Loucy (cell line): Measurements from ENCODE around the gene POP4.

Experiments used
- H2AFZ ChIP-seq: fragments of 200-600 bp; sonication (generic); 2 replicates; pipeline ENCODE4 v1.6.0; 2016; ENCODE audit warnings: antibody characterized with exemption, mild to moderate bottlenecking, low read length, moderate library complexity
- H3F3A ChIP-seq: fragments of 200-600 bp; 2 replicates; pipeline ENCODE4 v1.6.0; 2016; ENCODE audit warnings: antibody characterized with exemption, low read depth, mild to moderate bottlenecking
- H3K27me3 ChIP-seq: fragments of 200-600 bp; sonication (generic); 2 replicates; pipeline ENCODE4 v1.6.1; 2014; ENCODE audit warnings: low read length, mild to moderate bottlenecking; ENCODE audit not compliant: insufficient read depth, poor library complexity, severe bottlenecking
- H3K36me3 ChIP-seq: fragments of 200-600 bp; sonication (generic); 2 replicates; pipeline ENCODE4 v1.6.1; 2016; ENCODE audit warnings: low read length; ENCODE audit not compliant: insufficient read depth
- H3K4me1 ChIP-seq: fragments of 200-600 bp; sonication (generic); 2 replicates; pipeline ENCODE4 v1.5.1; 2014; ENCODE audit warnings: low read length, mild to moderate bottlenecking; ENCODE audit not compliant: insufficient read depth, poor library complexity, severe bottlenecking
- H3K4me2 ChIP-seq: fragments of 200-600 bp; sonication (generic); 2 replicates; pipeline ENCODE4 v1.6.0; 2014; ENCODE audit warnings: antibody characterized with exemption, low read length, low read depth, mild to moderate bottlenecking; ENCODE audit not compliant: poor library complexity, severe bottlenecking
- H3K4me3 ChIP-seq: fragments of 200-600 bp; sonication (generic); 2 replicates; pipeline ENCODE4 v1.5.1; 2014; ENCODE audit warnings: low read length, mild to moderate bottlenecking, mixed read lengths; ENCODE audit not compliant: poor library complexity, severe bottlenecking
- H3K79me2 ChIP-seq: fragments of 200-600 bp; sonication (generic); 2 replicates; pipeline ENCODE4 v1.6.1; 2014; ENCODE audit warnings: low read length; ENCODE audit not compliant: insufficient read depth
- H3K9ac ChIP-seq: fragments of 200-600 bp; sonication (generic); 2 replicates; pipeline ENCODE4 v1.6.0; 2014; ENCODE audit warnings: mild to moderate bottlenecking, low read depth, low read length, moderate library complexity; ENCODE audit not compliant: poor library complexity, severe bottlenecking
- H3K9me2 ChIP-seq: fragments of 200-600 bp; sonication (generic); replicated peaks from 2 replicates; pipeline ENCODE4 v1.6.1; 2016; ENCODE audit warnings: low read depth, low read length, mixed read lengths
- H3K9me3 ChIP-seq: fragments of 200-600 bp; sonication (generic); 2 replicates; pipeline ENCODE4 v1.6.1; 2014; ENCODE audit warnings: mild to moderate bottlenecking, antibody characterized with exemption, low read length, low read depth; ENCODE audit not compliant: insufficient read depth
- H4K20me1 ChIP-seq: fragments of 200-600 bp; sonication (generic); 2 replicates; pipeline ENCODE4 v1.6.0; 2014; ENCODE audit warnings: antibody characterized with exemption, low read length, mild to moderate bottlenecking; ENCODE audit not compliant: insufficient read depth, poor library complexity, severe bottlenecking
- EZH2phosphoT487 ChIP-seq: fragments of 200-600 bp; IDR thresholded peaks from 2 replicates; pipeline ENCODE4 v1.6.1; 2018; ENCODE audit warnings: antibody characterized with exemption, mild to moderate bottlenecking, moderate library complexity, borderline replicate concordance
- TF ChIP-seq, protein P1 (sequence below): fragments of 200-600 bp; sonication (generic); conservative IDR thresholded peaks from 2 replicates; pipeline ENCODE4 v1.5.1; 2014; ENCODE audit warnings: mild to moderate bottlenecking, antibody characterized with exemption, low read length

The POP4 gene

DNA sequence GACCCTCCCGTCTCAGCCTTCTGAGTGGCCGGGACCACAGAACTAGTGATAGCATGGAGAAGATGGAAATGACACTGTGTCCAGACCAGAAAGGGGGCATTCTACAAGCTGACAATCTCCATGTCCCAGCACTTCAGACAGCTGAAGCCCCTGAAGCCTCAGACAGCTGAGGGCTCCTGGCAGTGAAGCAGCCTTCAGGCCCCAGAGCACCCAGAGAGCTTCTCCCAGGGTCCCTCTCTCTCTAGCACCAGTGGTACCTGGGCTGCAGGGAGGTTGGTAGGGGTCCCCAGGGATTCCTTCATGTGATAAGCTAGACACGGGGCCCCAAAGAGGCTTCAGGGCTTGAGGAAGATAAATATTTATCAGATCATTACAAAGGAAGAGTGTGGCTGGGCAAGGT is 7.6 kb upstream of the POP4 start:
- Histone ChIP-seq H3K4me2 (no peak overlapping the region), H3K4me3 (no peak overlapping the region), H3K79me2 (no peaks in the 10 kb centered on the region), H3K27me3 (no peaks in the 10 kb centered on the region), H2AFZ (no peak overlapping the region), H3K9me2 (no peaks in the 10 kb centered on the region), H3K4me1 (no peaks in the 10 kb centered on the region), H3K36me3 (no peaks in the 10 kb centered on the region), H3K9ac (no peak overlapping the region), H3F3A (no peaks in the 10 kb centered on the region), H3K9me3 (no peaks in the 10 kb centered on the region), H4K20me1 (no peaks in the 10 kb centered on the region)
- TF ChIP-seq, protein P1, sequence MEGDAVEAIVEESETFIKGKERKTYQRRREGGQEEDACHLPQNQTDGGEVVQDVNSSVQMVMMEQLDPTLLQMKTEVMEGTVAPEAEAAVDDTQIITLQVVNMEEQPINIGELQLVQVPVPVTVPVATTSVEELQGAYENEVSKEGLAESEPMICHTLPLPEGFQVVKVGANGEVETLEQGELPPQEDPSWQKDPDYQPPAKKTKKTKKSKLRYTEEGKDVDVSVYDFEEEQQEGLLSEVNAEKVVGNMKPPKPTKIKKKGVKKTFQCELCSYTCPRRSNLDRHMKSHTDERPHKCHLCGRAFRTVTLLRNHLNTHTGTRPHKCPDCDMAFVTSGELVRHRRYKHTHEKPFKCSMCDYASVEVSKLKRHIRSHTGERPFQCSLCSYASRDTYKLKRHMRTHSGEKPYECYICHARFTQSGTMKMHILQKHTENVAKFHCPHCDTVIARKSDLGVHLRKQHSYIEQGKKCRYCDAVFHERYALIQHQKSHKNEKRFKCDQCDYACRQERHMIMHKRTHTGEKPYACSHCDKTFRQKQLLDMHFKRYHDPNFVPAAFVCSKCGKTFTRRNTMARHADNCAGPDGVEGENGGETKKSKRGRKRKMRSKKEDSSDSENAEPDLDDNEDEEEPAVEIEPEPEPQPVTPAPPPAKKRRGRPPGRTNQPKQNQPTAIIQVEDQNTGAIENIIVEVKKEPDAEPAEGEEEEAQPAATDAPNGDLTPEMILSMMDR: no peak
- TF ChIP-seq EZH2phosphoT487: no peak

DNA sequence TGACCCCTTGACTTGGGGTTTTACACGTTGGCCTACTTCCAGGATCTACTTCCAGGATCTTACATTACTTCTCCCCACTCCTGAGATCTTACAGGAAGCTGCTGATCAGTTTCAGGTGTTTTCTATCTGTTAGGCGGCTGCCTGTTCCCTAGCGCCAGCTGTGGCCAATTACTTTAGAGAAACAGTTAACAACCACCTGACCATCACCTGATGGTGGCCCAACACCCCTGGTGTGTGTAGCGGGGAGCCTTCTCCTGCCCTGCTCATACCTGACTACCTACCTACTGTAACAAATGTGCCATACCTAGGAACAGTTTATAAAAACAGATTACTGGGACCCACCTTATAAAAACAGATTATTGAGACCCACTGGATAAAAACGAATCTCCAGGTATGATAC is 2.8 kb upstream of the POP4 start:
- Histone ChIP-seq H2AFZ (no peak overlapping the region), H4K20me1 (no peaks in the 10 kb centered on the region), H3K9me2 (no peaks in the 10 kb centered on the region), H3K9me3 (no peaks in the 10 kb centered on the region), H3K79me2 (peaks cover 27% of the 10 kb centered on the region), H3K9ac (no peak overlapping the region), H3K4me2 (no peak overlapping the region), H3K4me1 (peaks cover 9% of the 10 kb centered on the region), H3K36me3 (no peaks in the 10 kb centered on the region), H3K4me3 (no peak overlapping the region), H3K27me3 (no peaks in the 10 kb centered on the region), H3F3A (no peaks in the 10 kb centered on the region)
- no peak for TF ChIP-seq EZH2phosphoT487
- TF ChIP-seq, protein P1: no peak

DNA sequence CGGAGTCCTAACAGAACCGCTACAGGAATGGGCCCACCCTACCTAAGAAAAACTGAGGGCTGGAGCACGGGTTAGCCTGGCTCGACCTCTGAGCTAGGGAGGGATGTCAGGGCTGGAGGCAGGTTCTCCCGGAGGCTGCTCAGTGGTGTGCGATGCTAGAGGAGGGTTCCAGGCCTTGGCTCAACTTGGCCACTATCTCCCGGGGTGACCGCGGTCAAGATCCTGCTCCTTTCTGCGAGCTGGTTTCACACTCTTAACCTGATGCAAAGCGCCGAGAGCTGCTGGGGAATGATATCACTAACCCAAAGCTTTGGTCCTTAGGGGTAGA is 301 bp downstream of the POP4 start:
- Histone ChIP-seq H3F3A (no peaks in the 10 kb centered on the region), H3K36me3 (peaks cover 2% of the 10 kb centered on the region; the same call in 1 of the 2 replicates), H3K79me2 (peaks cover 27% of the 10 kb centered on the region), H3K4me1 (peaks cover 9% of the 10 kb centered on the region), H2AFZ (peak overlapping the region; percentile 88), H3K4me2 (peak overlapping the region; percentile 95), H3K4me3 (peak overlapping the region; percentile 89), H3K9me2 (no peaks in the 10 kb centered on the region), H3K9ac (peak overlapping the region; percentile 88), H3K27me3 (no peaks in the 10 kb centered on the region), H3K9me3 (no peaks in the 10 kb centered on the region), H4K20me1 (no peaks in the 10 kb centered on the region)
- TF ChIP-seq, protein P1: no peak
